ENCODE data around the gene MEGF6. TPM values are rescaled to one million over a fixed set of nuclear protein-coding genes. Genes with fewer than 3 reads are reported as not detected.

Gene MEGF6
- total and polyA plus RNA-seq, 2 of the 8 experiments (the other 6 are each of a cell fraction or from before 2014, with no cell fraction given), result 4.1 to 14.8 TPM

GRCh38 chr1:3553166-3553939 is 58.0 kb downstream of the MEGF6 start:
- 89% methylated on average over 18 of the region's 27 CpGs; no CpG with 5 or more reads in 1 of the 2 experiments for WGBS, 2 experiments (ENCODE audit: extremely low coverage in 1 of 2, insufficient coverage in 1 of 2, insufficient read length in 1 of 2, insufficient replicate concordance in 2 of 2, low coverage in 1 of 2, low lambda C conversion rate in 2 of 2, missing lambda C conversion rate in 1 of 2)
- CTCF ChIA-PET (ENCODE audit: partially characterized antibody), result interaction anchor here (0.6 to 10.5 kb wide), 9 partner anchors 12 to 66 kb away, joined by 3 to 73 read pairs (median 5); no protein-coding TSS in a partner anchor
- no peak overlapping the region for H3K27ac ChIP-seq (ENCODE audit: low read depth, low read length)

More at GRCh38 chr1:3553166-3553939, 58.0 kb downstream of the MEGF6 start:
- no peak overlapping the region for H2BK12ac ChIP-seq (ENCODE audit: low read depth, low read length)
- H3K23ac ChIP-seq (ENCODE audit: insufficient read length), result no peak overlapping the region
- no peak overlapping the region for H2BK5ac ChIP-seq (ENCODE audit: low read depth, low read length)
- H2BK120ac ChIP-seq (replicated peaks; ENCODE audit: low read depth, low read length), result no peak overlapping the region
- no peaks in the 10 kb centered on the region for H3K36me3 ChIP-seq (ENCODE audit: control insufficient read depth in 2 of 4, insufficient read depth in 4 of 4, low read length in 3 of 4)
- H3K4me3 ChIP-seq (ENCODE audit: extremely low read depth in 1 of 4, insufficient read depth in 2 of 4, low read depth in 3 of 4, low read length in 4 of 4), result no peak overlapping the region
- DNase-seq (ENCODE audit: low read depth in 1 of 2, low spot score in 2 of 2) (no peak), FAIRE-seq (no peak)
- no peak overlapping the region for H2AK5ac ChIP-seq (ENCODE audit: low read depth, low read length)
- H2AFZ ChIP-seq (ENCODE audit: low read length), result no peak overlapping the region
- no peaks in the 10 kb centered on the region for H3K9me3 ChIP-seq (ENCODE audit: insufficient read depth in 2 of 2, low read depth in 1 of 2, low read length in 1 of 2)
- peak overlapping the region; percentile 51; the same call in 1 of the 2 replicates for H4K8ac ChIP-seq (ENCODE audit: extremely low read depth, insufficient read depth, low read length)
- no peaks in the 10 kb centered on the region for H3K27me3 ChIP-seq (replicated peaks in 1 of 4; ENCODE audit: control insufficient read depth in 3 of 4, extremely low read depth in 1 of 4, insufficient read depth in 3 of 4, low read length in 3 of 4)
- POLR2A ChIA-PET (ENCODE audit: partially characterized antibody), result no interaction called here
- no peak overlapping the region for H2BK20ac ChIP-seq (ENCODE audit: low read length)
- H3K4me2 ChIP-seq (ENCODE audit: insufficient read depth in 1 of 2, low read depth in 2 of 2, low read length in 2 of 2), result no peak overlapping the region
- H3K4me1 ChIP-seq (replicated peaks in 1 of 4; ENCODE audit: control insufficient read depth in 3 of 4, insufficient read depth in 4 of 4, low read length in 3 of 4), result no peaks in the 10 kb centered on the region
- no peak for TF ChIP-seq TCF12 (IDR thresholded peaks at IDR 0.05; ENCODE audit: low read depth, low read length)
- TF ChIP-seq EZH2 (IDR thresholded peaks at IDR 0.05; ENCODE audit: low read depth, low read length, severe bottlenecking), result no peak
- no peak for TF ChIP-seq CREB1 (IDR thresholded peaks at IDR 0.05)
- no peak for TF ChIP-seq KDM4A (IDR thresholded peaks at IDR 0.05; ENCODE audit: low read depth, low read length, severe bottlenecking)
- TF ChIP-seq, protein P1, sequence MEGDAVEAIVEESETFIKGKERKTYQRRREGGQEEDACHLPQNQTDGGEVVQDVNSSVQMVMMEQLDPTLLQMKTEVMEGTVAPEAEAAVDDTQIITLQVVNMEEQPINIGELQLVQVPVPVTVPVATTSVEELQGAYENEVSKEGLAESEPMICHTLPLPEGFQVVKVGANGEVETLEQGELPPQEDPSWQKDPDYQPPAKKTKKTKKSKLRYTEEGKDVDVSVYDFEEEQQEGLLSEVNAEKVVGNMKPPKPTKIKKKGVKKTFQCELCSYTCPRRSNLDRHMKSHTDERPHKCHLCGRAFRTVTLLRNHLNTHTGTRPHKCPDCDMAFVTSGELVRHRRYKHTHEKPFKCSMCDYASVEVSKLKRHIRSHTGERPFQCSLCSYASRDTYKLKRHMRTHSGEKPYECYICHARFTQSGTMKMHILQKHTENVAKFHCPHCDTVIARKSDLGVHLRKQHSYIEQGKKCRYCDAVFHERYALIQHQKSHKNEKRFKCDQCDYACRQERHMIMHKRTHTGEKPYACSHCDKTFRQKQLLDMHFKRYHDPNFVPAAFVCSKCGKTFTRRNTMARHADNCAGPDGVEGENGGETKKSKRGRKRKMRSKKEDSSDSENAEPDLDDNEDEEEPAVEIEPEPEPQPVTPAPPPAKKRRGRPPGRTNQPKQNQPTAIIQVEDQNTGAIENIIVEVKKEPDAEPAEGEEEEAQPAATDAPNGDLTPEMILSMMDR (IDR thresholded peaks at IDR 0.05; ENCODE audit: control extremely low read depth in 1 of 3, insufficient read depth in 1 of 3, low read depth in 1 of 3, low read length in 3 of 3), result no peak
- TF ChIP-seq KDM1A (IDR thresholded peaks at IDR 0.05; ENCODE audit: borderline replicate concordance, low read length), result no peak
- TF ChIP-seq RXRA (IDR thresholded peaks at IDR 0.05; ENCODE audit: insufficient read depth, low read depth, low read length), result no peak
- no peak for TF ChIP-seq RAD21 (IDR thresholded peaks at IDR 0.05 in 1 of 2, conservative IDR thresholded peaks at IDR 0.05 in 1 of 2; ENCODE audit: low read depth in 2 of 2, low read length in 2 of 2)
- no peak for TF ChIP-seq TAF1 (IDR thresholded peaks at IDR 0.05; ENCODE audit: low read depth, low read length)
- H3K4ac ChIP-seq (replicated peaks; ENCODE audit: insufficient read length, low read depth, low read length), result no peak overlapping the region
- no peak overlapping the region for H3K18ac ChIP-seq (ENCODE audit: extremely low read depth, low read length)
- no peak overlapping the region for H3K56ac ChIP-seq (replicated peaks; ENCODE audit: insufficient read length, low read depth, low read length)
- no peaks in the 10 kb centered on the region for H3K79me2 ChIP-seq (ENCODE audit: control insufficient read depth in 1 of 2, insufficient read depth in 2 of 2, low read length in 2 of 2)
- H4K91ac ChIP-seq (replicated peaks; ENCODE audit: insufficient read length, low read length), result no peak overlapping the region
- no peak overlapping the region for H3K14ac ChIP-seq (ENCODE audit: insufficient read length)
- peaks cover 0 to 5% of the 10 kb centered on the region in 2 experiments for H4K20me1 ChIP-seq (replicated peaks in 1 of 2; ENCODE audit: control insufficient read depth in 1 of 2, insufficient read depth in 2 of 2, low read length in 2 of 2)
- H3K9ac ChIP-seq (replicated peaks in 1 of 4; ENCODE audit: extremely low read depth in 1 of 4, low read depth in 3 of 4, low read length in 3 of 4), result no peak overlapping the region
- no peak overlapping the region for H4K5ac ChIP-seq (ENCODE audit: insufficient read length, low read depth, low read length)
- no peaks in the 10 kb centered on the region; the same call in 1 of the 2 replicates for H3K79me1 ChIP-seq (ENCODE audit: low read depth, low read length)
- H3K23me2 ChIP-seq (ENCODE audit: low read depth, low read length), result no peaks in the 10 kb centered on the region
- no peak overlapping the region for H2BK15ac ChIP-seq (ENCODE audit: low read length)

All from H1 (cell line).